Measurements from ENCODE around the gene GNL1. TPM values are rescaled to one million over a fixed set of nuclear protein-coding genes. Genes with fewer than 3 reads are reported as not detected.

The GNL1 gene
- total and polyA plus RNA-seq, 9 of the 15 experiments (the other 6 are each of a cell fraction or from before 2014, with no cell fraction given) = 0.73 to 112 (median 58.0) TPM

DNA sequence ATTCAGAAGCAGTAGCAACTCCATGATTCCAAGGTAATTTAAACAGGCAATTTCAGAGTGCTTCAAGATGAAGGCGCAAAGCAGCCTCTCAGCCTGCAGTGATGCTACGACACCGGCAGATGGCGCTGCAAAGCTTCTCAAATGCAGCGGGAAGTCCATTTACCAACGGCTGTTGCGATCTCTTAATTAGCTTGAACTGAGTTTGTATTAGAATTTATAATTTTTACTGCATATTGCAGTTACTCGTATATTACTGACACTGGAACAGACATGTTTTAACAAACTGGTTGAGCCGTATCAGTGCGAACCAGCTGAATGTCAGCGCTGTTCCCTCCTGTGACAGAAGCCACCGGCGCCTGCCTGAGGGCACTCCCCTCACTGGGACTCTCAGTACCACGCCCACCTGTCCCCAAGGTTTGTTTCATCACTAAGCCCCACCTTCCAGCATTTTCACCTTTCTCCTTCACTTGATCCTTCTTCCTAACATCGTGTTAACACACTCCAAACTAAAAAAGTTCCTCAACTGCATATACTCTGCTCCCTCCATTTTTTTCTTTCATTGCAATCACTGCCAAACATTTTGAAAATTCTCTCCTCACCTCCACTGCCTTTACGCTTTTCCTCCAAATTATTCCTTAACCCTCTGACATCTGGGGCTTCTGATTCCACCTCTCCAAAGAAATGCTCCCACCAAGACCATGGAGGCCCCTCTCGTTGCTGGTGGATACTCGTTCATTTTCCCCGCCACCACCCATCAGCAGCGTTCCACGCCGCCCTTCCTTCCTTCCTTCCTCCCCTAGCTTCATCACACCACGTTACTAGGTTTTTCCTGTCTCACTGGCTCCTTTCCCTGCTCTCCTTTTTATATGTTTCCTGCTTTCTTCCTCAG lies 14.5 kb downstream of the GNL1 start (continued):
- TF ChIP-seq, protein P1, sequence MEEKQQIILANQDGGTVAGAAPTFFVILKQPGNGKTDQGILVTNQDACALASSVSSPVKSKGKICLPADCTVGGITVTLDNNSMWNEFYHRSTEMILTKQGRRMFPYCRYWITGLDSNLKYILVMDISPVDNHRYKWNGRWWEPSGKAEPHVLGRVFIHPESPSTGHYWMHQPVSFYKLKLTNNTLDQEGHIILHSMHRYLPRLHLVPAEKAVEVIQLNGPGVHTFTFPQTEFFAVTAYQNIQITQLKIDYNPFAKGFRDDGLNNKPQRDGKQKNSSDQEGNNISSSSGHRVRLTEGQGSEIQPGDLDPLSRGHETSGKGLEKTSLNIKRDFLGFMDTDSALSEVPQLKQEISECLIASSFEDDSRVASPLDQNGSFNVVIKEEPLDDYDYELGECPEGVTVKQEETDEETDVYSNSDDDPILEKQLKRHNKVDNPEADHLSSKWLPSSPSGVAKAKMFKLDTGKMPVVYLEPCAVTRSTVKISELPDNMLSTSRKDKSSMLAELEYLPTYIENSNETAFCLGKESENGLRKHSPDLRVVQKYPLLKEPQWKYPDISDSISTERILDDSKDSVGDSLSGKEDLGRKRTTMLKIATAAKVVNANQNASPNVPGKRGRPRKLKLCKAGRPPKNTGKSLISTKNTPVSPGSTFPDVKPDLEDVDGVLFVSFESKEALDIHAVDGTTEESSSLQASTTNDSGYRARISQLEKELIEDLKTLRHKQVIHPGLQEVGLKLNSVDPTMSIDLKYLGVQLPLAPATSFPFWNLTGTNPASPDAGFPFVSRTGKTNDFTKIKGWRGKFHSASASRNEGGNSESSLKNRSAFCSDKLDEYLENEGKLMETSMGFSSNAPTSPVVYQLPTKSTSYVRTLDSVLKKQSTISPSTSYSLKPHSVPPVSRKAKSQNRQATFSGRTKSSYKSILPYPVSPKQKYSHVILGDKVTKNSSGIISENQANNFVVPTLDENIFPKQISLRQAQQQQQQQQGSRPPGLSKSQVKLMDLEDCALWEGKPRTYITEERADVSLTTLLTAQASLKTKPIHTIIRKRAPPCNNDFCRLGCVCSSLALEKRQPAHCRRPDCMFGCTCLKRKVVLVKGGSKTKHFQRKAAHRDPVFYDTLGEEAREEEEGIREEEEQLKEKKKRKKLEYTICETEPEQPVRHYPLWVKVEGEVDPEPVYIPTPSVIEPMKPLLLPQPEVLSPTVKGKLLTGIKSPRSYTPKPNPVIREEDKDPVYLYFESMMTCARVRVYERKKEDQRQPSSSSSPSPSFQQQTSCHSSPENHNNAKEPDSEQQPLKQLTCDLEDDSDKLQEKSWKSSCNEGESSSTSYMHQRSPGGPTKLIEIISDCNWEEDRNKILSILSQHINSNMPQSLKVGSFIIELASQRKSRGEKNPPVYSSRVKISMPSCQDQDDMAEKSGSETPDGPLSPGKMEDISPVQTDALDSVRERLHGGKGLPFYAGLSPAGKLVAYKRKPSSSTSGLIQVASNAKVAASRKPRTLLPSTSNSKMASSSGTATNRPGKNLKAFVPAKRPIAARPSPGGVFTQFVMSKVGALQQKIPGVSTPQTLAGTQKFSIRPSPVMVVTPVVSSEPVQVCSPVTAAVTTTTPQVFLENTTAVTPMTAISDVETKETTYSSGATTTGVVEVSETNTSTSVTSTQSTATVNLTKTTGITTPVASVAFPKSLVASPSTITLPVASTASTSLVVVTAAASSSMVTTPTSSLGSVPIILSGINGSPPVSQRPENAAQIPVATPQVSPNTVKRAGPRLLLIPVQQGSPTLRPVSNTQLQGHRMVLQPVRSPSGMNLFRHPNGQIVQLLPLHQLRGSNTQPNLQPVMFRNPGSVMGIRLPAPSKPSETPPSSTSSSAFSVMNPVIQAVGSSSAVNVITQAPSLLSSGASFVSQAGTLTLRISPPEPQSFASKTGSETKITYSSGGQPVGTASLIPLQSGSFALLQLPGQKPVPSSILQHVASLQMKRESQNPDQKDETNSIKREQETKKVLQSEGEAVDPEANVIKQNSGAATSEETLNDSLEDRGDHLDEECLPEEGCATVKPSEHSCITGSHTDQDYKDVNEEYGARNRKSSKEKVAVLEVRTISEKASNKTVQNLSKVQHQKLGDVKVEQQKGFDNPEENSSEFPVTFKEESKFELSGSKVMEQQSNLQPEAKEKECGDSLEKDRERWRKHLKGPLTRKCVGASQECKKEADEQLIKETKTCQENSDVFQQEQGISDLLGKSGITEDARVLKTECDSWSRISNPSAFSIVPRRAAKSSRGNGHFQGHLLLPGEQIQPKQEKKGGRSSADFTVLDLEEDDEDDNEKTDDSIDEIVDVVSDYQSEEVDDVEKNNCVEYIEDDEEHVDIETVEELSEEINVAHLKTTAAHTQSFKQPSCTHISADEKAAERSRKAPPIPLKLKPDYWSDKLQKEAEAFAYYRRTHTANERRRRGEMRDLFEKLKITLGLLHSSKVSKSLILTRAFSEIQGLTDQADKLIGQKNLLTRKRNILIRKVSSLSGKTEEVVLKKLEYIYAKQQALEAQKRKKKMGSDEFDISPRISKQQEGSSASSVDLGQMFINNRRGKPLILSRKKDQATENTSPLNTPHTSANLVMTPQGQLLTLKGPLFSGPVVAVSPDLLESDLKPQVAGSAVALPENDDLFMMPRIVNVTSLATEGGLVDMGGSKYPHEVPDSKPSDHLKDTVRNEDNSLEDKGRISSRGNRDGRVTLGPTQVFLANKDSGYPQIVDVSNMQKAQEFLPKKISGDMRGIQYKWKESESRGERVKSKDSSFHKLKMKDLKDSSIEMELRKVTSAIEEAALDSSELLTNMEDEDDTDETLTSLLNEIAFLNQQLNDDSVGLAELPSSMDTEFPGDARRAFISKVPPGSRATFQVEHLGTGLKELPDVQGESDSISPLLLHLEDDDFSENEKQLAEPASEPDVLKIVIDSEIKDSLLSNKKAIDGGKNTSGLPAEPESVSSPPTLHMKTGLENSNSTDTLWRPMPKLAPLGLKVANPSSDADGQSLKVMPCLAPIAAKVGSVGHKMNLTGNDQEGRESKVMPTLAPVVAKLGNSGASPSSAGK (IDR thresholded peaks at IDR 0.05) = no peak
- 0 out of 2 replicates have a peak, but pooled peaks have one; percentile 40 for TF ChIP-seq DMBX1 (CRISPR knock-in tag; IDR thresholded peaks at IDR 0.05; ENCODE audit: borderline replicate concordance)
- no peak for TF ChIP-seq CBX2 (IDR thresholded peaks at IDR 0.05; ENCODE audit: insufficient read depth, low read length, poor library complexity, severe bottlenecking)
- TF ChIP-seq ZNF140 (CRISPR knock-in tag; IDR thresholded peaks at IDR 0.05) = no peak
- TF ChIP-seq, protein P2, sequence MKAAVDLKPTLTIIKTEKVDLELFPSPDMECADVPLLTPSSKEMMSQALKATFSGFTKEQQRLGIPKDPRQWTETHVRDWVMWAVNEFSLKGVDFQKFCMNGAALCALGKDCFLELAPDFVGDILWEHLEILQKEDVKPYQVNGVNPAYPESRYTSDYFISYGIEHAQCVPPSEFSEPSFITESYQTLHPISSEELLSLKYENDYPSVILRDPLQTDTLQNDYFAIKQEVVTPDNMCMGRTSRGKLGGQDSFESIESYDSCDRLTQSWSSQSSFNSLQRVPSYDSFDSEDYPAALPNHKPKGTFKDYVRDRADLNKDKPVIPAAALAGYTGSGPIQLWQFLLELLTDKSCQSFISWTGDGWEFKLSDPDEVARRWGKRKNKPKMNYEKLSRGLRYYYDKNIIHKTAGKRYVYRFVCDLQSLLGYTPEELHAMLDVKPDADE (conservative IDR thresholded peaks at IDR 0.05; ENCODE audit: control insufficient read depth, low read depth, low read length) = 0 out of 2 replicates have a peak, but pooled peaks have one; percentile 21
- no peak for TF ChIP-seq ZFPM2 (CRISPR knock-in tag; IDR thresholded peaks at IDR 0.05)
- TF ChIP-seq POLR3G (IDR thresholded peaks at IDR 0.05; ENCODE audit: extremely low read depth, insufficient read length, insufficient replicate concordance) = no peak
- TF ChIP-seq NUFIP1 (IDR thresholded peaks at IDR 0.05; ENCODE audit: partially characterized antibody) = no peak
- no peak for TF ChIP-seq CSDE1 (IDR thresholded peaks at IDR 0.05)
- no peak for TF ChIP-seq SIX5 (IDR thresholded peaks at IDR 0.05; ENCODE audit: borderline replicate concordance in 1 of 2, insufficient read depth in 1 of 2, low read depth in 1 of 2, low read length in 2 of 2)
- TF ChIP-seq, protein P3, sequence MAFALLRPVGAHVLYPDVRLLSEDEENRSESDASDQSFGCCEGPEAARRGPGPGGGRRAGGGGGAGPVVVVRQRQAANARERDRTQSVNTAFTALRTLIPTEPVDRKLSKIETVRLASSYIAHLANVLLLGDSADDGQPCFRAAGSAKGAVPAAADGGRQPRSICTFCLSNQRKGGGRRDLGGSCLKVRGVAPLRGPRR (CRISPR knock-in tag; IDR thresholded peaks at IDR 0.05) = no peak

Measured in K562 (cell line).